DMS 273 (cell line): ENCODE measurements around the gene FKBP7.
"Not testable (repeated sequence)": the region's sequence is repeated elsewhere in the genome, so short reads cannot be mapped to it uniquely, and the experiment has no call there.

Source experiments
- DNase-seq: peaks from one replicate; lab custom pipeline; 2025; ENCODE audit not compliant: unreplicated experiment; lab: John Stamatoyannopoulos, UW

FKBP7 gene

DNA sequence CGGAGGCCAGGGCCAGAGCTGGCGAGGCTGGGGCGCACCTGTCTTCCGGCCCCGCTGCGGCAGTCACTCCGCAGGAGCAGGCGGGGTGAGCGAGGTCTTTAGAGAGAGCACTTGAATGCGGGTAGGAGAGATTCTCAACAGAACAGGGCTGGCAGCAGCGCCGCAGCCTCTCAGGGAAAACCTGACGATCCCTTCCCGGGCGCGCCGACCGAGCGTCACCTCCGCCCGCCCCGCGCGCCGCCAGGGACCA, 28.0 kb downstream of the FKBP7 start:
- DNase-seq = no peak

DNA sequence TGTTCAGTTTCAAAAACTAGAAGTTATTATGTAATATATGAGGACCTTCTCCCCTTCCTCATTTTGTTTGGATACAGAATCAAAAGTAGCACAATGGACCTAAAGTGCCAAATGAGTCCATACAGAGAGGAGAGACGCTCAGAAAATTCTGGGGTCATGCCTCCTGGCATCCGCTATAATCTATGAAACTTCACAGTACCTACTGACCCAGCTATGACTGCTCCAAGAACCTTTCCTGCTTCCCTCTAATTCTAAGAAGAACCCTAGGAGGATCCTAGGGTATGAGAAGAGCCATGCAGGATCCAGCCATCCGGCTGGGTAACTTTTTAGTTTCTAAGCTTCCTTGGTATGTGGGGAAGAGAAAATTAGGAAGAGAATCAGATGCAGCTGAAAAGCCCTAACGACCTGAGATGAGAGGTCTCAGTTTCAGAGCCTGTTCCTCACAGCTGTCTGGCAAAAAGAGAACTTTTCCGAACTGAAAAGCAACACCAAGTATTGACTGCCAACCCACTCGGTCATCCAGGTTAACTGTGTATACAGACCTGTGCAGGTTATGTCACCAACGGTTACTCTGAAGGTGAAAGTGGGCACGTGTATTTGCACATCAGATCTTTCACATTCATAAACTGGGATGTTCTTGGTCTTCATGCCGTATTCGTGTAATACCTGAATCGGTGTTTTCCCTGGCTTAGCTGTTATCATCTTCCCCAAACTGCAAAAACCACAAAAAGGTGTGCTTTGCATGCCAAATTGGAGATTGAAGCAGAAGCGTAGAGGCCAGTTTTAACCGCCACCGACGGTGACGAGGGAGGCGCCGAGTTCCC, 28.5 kb downstream of the FKBP7 start:
- peak; percentile 59 for DNase-seq

GRCh38 chr2:178448968-178449661, 29.3 kb downstream of the FKBP7 start:
- DNase-seq = peak; percentile 18

DNA sequence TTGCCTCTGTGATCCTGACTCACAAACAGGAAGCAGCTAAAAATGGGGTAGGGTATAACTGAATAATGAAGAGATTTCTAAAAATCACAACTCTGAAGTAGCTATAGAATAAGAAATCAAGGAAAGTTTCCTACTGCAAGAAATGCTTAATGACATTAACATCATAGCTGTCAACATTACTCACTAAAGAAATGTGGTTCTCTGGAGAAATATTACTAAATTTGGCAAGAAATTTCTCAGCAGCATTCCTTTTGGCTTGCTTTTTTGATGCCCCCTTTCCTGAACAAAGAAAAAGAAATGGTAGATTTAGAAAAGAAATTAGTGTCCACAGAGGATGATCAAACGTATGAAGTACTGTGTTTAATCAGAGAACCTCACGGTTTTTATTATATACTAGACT, 37.0 kb downstream of the FKBP7 start:
- DNase-seq = no peak

GRCh38 chr2:178436662-178437061, 41.7 kb downstream of the FKBP7 start:
- no peak for DNase-seq

GRCh38 chr2:178429336-178429735, 49.1 kb downstream of the FKBP7 start:
- DNase-seq = no peak

DNA sequence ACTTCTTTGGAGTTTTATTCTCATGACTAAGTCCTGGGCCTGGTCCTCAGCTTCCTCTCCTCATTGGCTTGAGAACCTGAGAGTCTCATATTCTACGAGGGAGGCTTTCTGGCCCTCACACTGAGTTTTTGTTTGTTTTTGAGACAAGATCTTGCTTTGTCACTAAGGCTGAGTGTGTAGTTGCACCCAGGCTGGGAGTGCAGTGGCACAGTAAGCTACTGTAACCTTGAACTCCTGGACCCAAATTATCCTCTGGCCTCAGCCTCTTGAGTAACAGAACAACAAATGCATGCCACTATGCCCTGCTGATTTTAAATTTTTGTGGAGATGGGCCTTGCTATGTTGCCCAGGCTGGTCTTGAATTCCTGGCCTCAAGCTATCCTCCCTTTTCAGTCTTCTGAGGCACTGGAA, 50.0 kb downstream of the FKBP7 start:
- no peak for DNase-seq

DNA sequence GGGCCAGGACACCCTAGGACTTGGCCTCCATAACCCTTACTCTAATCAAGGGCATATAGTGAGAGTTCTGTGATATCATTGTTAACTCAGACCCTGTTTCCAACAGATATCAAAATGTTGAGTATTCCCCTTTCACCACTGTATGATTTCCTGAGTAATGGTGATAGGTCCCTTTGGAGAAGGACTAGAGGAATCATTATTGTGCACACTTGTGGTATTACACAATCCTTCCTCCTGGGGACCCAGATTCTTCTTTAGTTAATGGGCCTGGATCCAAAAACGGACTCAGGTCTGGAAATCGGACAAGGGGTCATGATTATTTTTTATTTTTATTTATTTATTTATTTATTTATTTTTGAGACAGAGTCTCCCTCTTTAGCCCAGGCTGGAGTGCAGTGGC, 50.9 kb downstream of the FKBP7 start:
- DNase-seq = no peak

DNA sequence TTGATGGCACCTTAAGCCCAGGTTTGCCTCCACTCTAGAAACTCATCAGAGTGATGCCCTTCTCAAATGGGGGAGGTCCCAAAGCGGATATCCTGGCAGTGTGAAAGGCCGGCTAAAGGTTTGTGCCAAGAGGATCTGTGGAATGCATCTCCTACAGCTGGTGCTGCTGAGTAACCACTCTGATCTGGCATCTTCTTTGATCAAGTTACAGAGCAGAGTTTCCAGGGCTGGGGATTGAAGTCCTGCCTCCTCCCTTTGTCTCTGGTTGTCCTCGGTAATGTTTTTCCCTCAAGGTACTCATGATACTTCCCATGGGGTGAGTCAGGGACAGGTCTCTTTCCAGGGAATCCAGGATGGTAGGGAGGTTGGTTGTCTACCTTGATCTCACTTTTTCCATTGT, 52.0 kb downstream of the FKBP7 start:
- no peak for DNase-seq

- no peak for DNase-seq
These were observed 53.1 kb downstream of the FKBP7 start for GRCh38 chr2:178425255-178425827.

DNA sequence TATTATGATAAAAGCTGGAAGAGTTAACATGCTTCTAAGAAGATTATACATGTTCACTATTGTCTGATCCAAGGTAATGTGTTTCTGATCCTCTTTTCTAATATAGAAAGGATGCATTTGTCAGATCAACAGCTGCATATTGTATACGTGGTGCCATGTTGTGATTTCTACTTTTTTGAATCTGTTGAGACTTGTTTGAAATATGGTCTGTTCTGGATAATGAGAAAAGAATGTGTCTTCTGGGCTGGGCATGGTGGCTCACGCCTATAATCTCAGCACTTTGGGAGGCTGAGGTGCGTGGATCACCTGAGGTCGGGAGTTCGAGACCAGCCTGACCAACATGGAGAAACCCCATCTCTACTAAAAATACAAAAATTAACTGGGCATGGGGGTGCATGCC, 54.7 kb downstream of the FKBP7 start:
- not testable (repeated sequence) for DNase-seq

GRCh38 chr2:178422097-178422496, 56.3 kb downstream of the FKBP7 start:
- no peak for DNase-seq

DNA sequence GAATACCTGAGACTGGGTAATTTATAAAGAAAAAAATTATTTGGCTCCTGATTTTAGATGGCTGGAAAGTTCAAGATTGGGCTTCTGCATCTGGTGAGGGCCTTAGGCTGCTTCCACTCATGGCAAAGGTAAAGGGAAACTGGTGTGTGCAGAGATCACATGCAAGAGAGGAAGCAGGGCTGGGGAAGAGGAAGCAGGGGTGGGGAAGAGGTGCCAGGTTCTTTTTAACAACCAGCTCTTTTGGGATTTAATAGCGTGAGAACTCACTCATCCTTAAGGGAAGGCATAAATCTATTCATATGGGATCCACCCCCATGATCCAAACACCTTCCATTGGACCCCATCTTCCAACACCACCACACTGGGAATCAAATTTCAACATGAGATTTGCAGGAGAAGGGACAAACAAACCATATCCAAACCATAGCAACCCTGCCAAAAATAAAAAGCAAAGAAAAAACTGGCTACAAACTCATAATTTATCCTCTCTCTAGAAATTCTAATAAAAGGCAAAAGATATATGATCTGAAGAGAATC, 57.9 kb downstream of the FKBP7 start:
- DNase-seq = no peak

DNA sequence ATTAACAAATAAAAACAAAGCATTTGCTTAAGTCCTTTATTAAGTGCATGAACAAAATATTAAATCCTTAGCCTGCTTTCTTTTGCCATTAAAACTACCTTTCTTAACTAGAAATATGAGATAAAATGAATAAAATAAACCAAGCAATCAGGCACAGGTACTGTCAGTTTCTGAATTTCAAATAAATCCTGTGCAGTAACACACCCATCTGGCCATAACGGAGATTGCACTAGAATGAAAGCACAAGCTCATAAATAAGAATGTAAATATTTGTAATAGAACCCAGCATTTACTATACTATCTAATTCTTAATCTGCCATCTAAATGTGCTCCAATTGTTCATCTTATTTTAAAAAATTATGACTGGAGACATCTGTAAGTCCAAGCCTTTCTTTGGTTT, 59.3 kb downstream of the FKBP7 start:
- DNase-seq = peak; percentile 48

DNA sequence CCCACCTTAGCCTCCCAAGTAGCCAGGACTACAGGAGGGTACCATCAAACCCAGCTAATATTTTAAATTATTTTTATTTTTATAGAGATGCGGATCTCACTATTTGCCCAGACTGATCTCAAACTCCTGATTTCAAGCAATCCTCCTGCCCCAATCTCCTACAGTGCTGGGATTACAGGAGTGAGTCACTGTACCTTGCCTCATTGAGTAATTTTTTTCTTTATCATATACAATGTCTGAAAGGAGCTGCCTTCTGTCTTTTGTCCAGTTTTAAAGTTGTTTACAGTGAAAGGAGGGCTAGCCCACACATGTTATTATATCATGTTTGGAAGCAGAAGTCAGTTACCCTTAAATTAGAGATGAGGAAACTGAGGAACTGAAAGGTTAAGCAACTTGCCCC, 60.0 kb downstream of the FKBP7 start:
- no peak for DNase-seq

GRCh38 chr2:178417916-178418315, 60.5 kb downstream of the FKBP7 start:
- no peak for DNase-seq

GRCh38 chr2:178415979-178416378, 62.4 kb downstream of the FKBP7 start:
- no peak for DNase-seq

DNA sequence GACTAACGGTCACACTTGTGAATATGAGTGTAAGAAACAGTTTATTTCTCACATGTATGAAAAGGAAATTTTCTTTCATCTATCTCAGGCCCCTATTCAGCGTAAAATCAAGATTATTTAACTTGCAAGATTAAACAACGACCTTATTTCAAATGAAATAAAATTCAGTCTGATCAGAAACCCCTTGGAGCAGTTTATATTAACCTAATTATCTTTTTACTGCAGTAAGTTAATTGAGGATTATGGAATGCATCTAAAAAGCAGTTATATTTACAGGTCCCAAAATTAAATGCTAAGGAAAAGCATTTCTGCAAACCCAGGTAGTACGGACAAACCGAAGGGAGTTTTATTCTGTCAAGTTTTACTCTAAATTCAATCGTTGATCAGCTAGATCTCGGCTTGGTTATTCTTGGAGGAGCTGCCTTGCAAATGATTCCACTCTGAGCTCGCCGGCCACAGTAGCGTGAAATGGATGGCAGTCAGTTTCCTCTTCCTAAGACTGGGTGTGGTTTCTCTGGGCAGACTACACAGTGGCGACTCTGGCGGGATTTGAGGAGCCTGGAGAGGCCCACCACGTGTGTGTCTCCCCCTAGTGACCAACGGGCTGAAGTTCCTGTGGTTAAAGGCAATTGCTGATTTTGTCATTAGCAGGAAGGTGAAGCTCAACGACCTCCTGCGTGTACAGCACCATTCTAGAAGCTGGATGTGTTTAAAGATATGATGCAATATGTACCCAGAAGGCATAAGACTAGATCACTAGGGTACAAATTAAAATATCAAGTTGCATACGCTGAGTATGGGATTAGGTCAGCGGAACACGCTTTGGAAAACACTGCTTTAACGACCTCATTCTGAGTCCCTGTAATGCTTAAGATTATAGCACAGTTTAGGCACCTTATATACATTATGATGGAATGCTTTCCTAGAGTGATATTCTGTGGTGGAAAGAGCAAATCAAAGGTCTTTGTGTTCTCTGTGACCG, 63.8 kb downstream of the FKBP7 start:
- DNase-seq = peak; percentile 97
